WTC11 (cell line): ENCODE results near the gene COX19. TPM values are rescaled to one million over a fixed set of nuclear protein-coding genes. Genes with fewer than 3 reads are reported as not detected.

Source experiments
- ATAC-seq: fragments of 200-7000 bp; cut with Tn5 transposase; 2 replicates; pipeline ENCODE4 v1.10.0; 2021; ENCODE audit warnings: mild to moderate bottlenecking, moderate library complexity
- CTCF ChIA-PET: fragments of 300-600 bp; sonication (Branson Sonifier 250); formaldehyde crosslinking; loops from one replicate; lab custom pipeline; 2021; ENCODE audit warnings: antibody characterized with exemption; lab: Charles Lee
- POLR2A ChIA-PET: fragments of 350-600 bp; sonication (Branson Sonifier 250); formaldehyde crosslinking; loops from one replicate; lab custom pipeline; 2021; ENCODE audit warnings: antibody characterized with exemption; lab: Charles Lee
- DNase-seq: peaks from one replicate; pipeline ENCODE4 v3.0.0; 2021; ENCODE audit warnings: low spot score
- H3K27ac Mint-ChIP-seq: 2 replicates; pipeline ENCODE4 v1.8.0; 2021; ENCODE audit warnings: mixed read lengths
- H3K27me3 Mint-ChIP-seq: 2 replicates; pipeline ENCODE4 v1.8.0; 2021; ENCODE audit warnings: low read depth, mild to moderate bottlenecking, moderate library complexity, mixed read lengths
- H3K36me3 Mint-ChIP-seq: 2 replicates; pipeline ENCODE4 v1.8.0; 2021; ENCODE audit warnings: mixed read lengths
- H3K4me1 Mint-ChIP-seq: 2 replicates; pipeline ENCODE4 v1.8.0; 2022; ENCODE audit warnings: mixed read lengths
- H3K4me3 Mint-ChIP-seq: 2 replicates; pipeline ENCODE4 v1.8.0; 2021; ENCODE audit warnings: mild to moderate bottlenecking, moderate library complexity, mixed read lengths
- H3K9me3 Mint-ChIP-seq: 2 replicates; pipeline ENCODE4 v1.8.0; 2021; ENCODE audit warnings: mixed read lengths
- ATF1 ChIP-seq: sonication (generic); formaldehyde crosslinking; IDR thresholded peaks from 2 replicates; pipeline ENCODE4 v1.8.1; 2023; ENCODE audit warnings: mild to moderate bottlenecking, moderate library complexity, missing genetic modification reagents
- ATF6 ChIP-seq: sonication (generic); formaldehyde crosslinking; IDR thresholded peaks from 2 replicates; pipeline ENCODE4 v1.8.1; 2023; ENCODE audit warnings: mild to moderate bottlenecking, missing genetic modification reagents
- CBFB ChIP-seq: sonication (generic); formaldehyde crosslinking; IDR thresholded peaks from 2 replicates; pipeline ENCODE4 v1.8.1; 2022; ENCODE audit warnings: mild to moderate bottlenecking, low read depth, missing genetic modification reagents
- E2F4 ChIP-seq: sonication (generic); formaldehyde crosslinking; IDR thresholded peaks from 2 replicates; pipeline ENCODE4 v1.8.1; 2022; ENCODE audit warnings: low read depth, mild to moderate bottlenecking, moderate library complexity, missing genetic modification reagents, borderline replicate concordance
- FOXJ3 ChIP-seq: sonication (generic); formaldehyde crosslinking; IDR thresholded peaks from 2 replicates; pipeline ENCODE4 v1.9.0; 2021; ENCODE audit warnings: missing genetic modification reagents, mild to moderate bottlenecking, borderline replicate concordance
- GABPB1 ChIP-seq: sonication (generic); formaldehyde crosslinking; IDR thresholded peaks from 2 replicates; pipeline ENCODE4 v1.8.1; 2023; ENCODE audit warnings: mild to moderate bottlenecking, missing genetic modification reagents
- IRF2 ChIP-seq: sonication (generic); formaldehyde crosslinking; IDR thresholded peaks from 2 replicates; pipeline ENCODE4 v1.8.0; 2022; ENCODE audit warnings: low read depth, missing genetic modification reagents, borderline replicate concordance
- MYBL2 ChIP-seq: sonication (generic); formaldehyde crosslinking; IDR thresholded peaks from 2 replicates; pipeline ENCODE4 v1.8.1; 2023; ENCODE audit warnings: mild to moderate bottlenecking, moderate library complexity, missing genetic modification reagents
- RELA ChIP-seq: sonication (generic); formaldehyde crosslinking; IDR thresholded peaks from 2 replicates; pipeline ENCODE4 v1.8.1; 2022; ENCODE audit warnings: missing genetic modification reagents, mild to moderate bottlenecking, borderline replicate concordance
- RORB ChIP-seq: fragments of 250-450 bp; sonication (Bioruptor Pico); IDR thresholded peaks from 2 replicates; pipeline ENCODE4 v1.9.0; 2021; ENCODE audit warnings: mild to moderate bottlenecking
- SMAD3 ChIP-seq: sonication (generic); formaldehyde crosslinking; IDR thresholded peaks from 2 replicates; pipeline ENCODE4 v1.8.0; 2022; ENCODE audit warnings: missing genetic modification reagents, mild to moderate bottlenecking, borderline replicate concordance
- STAT6 ChIP-seq: sonication (generic); formaldehyde crosslinking; conservative IDR thresholded peaks from 2 replicates; pipeline ENCODE4 v1.8.1; 2023; ENCODE audit warnings: mild to moderate bottlenecking, low read depth, missing genetic modification reagents, moderate library complexity
- TEAD4 ChIP-seq: sonication (generic); formaldehyde crosslinking; IDR thresholded peaks from 2 replicates; pipeline ENCODE4 v1.8.0; 2022; ENCODE audit warnings: mild to moderate bottlenecking, missing genetic modification reagents
- USF2 ChIP-seq: sonication (generic); formaldehyde crosslinking; IDR thresholded peaks from 2 replicates; pipeline ENCODE4 v1.8.1; 2023; ENCODE audit warnings: mild to moderate bottlenecking, missing genetic modification reagents, moderate library complexity
- ZMAT4 ChIP-seq: fragments of 250-450 bp; sonication (Bioruptor Pico); IDR thresholded peaks from 2 replicates; pipeline ENCODE4 v1.9.0; 2021; ENCODE audit warnings: mild to moderate bottlenecking
- ZNF232 ChIP-seq: sonication (generic); formaldehyde crosslinking; IDR thresholded peaks from 2 replicates; pipeline ENCODE4 v1.8.0; 2022; ENCODE audit warnings: mild to moderate bottlenecking, missing genetic modification reagents
- total RNA-seq: library from RNA; stranded (reverse); gene quantifications from 3 replicates; pipeline ENCODE4 v1.2.3, GENCODE V29; 2021

COX19 gene
- total RNA-seq, 1 experiment from 2014 or later = 13.2 TPM

- no peak for TF ChIP-seq STAT6 (CRISPR knock-in tag)
- TF ChIP-seq GABPB1 = no peak
- no peak for TF ChIP-seq ZNF232 (CRISPR knock-in tag)
- no peak for TF ChIP-seq RELA (CRISPR knock-in tag)
- TF ChIP-seq TEAD4 (CRISPR knock-in tag) = no peak
- TF ChIP-seq, all 79 proteins: peak for 0
Measured at GRCh38 chr7:1019255-1019785, 44.0 kb upstream of the COX19 start (continued).

- Mint-ChIP-seq H3K27ac (peak overlapping the region; percentile 93), H3K27me3 (no peaks in the 10 kb centered on the region), H3K4me3 (no peak overlapping the region), H3K9me3 (no peaks in the 10 kb centered on the region), H3K36me3 (no peaks in the 10 kb centered on the region; the same call in 1 of the 2 replicates), H3K4me1 (no peaks in the 10 kb centered on the region)
- CTCF ChIA-PET = interaction anchor here (1.8 to 2.2 kb wide), 2 partner anchors 22 to 25 kb away, joined by 4 to 13 read pairs; no protein-coding TSS in a partner anchor
- TF ChIP-seq ZMAT4 (no peak), FOXJ3 (CRISPR knock-in tag) (no peak), ATF1 (no peak), TEAD4 (CRISPR knock-in tag) (no peak), CBFB (CRISPR knock-in tag) (no peak), E2F4 (CRISPR knock-in tag) (no peak), IRF2 (CRISPR knock-in tag) (no peak), RORB (CRISPR knock-in tag) (no peak), MYBL2 (CRISPR knock-in tag) (no peak), ATF6 (CRISPR knock-in tag) (no peak), SMAD3 (CRISPR knock-in tag) (no peak), USF2 (CRISPR knock-in tag) (no peak)
- DNase-seq (no peak), ATAC-seq (no peak)
- POLR2A ChIA-PET = no interaction called here
Measured at GRCh38 chr7:1018334-1018695, 43.0 kb upstream of the COX19 start.
